ENCODE results near the gene SELENOW. TPM values are rescaled to one million over a fixed set of nuclear protein-coding genes. Genes with fewer than 3 reads are reported as not detected.
"Not testable (repeated sequence)": the region's sequence is repeated elsewhere in the genome, so short reads cannot be mapped to it uniquely, and the experiment has no call there.

SELENOW gene
- total RNA-seq, 1 donor from 2014 or later = 262 TPM

DNA sequence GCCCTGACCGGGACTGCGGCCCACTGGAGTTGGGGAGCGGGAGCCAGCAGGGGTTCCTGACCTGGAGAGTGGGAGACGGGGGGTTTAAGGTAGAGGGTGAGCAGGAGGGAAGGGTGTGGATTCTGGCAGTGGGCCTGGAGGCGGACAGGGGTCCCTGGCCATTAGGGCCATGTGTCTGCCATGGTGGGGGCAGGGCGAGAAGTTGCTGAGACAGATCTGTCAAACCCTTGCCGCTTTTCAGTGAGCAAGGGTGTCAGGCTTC, 12.2 kb upstream of the SELENOW start:
- intact Hi-C loops (cut with DNase I) = no loop called here
- Histone ChIP-seq H3K27me3 (no peaks in the 10 kb centered on the region), H3K36me3 (no peaks in the 10 kb centered on the region), H3K4me3 (no peak overlapping the region), H3K4me1 (peaks cover 3% of the 10 kb centered on the region), H3K27ac (no peak overlapping the region), H3K9me3 (no peaks in the 10 kb centered on the region)
- TF ChIP-seq, protein P1, sequence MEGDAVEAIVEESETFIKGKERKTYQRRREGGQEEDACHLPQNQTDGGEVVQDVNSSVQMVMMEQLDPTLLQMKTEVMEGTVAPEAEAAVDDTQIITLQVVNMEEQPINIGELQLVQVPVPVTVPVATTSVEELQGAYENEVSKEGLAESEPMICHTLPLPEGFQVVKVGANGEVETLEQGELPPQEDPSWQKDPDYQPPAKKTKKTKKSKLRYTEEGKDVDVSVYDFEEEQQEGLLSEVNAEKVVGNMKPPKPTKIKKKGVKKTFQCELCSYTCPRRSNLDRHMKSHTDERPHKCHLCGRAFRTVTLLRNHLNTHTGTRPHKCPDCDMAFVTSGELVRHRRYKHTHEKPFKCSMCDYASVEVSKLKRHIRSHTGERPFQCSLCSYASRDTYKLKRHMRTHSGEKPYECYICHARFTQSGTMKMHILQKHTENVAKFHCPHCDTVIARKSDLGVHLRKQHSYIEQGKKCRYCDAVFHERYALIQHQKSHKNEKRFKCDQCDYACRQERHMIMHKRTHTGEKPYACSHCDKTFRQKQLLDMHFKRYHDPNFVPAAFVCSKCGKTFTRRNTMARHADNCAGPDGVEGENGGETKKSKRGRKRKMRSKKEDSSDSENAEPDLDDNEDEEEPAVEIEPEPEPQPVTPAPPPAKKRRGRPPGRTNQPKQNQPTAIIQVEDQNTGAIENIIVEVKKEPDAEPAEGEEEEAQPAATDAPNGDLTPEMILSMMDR (IDR thresholded peaks at IDR 0.05) = no peak
- DNase-seq = no peak
- ATAC-seq = no peak

DNA sequence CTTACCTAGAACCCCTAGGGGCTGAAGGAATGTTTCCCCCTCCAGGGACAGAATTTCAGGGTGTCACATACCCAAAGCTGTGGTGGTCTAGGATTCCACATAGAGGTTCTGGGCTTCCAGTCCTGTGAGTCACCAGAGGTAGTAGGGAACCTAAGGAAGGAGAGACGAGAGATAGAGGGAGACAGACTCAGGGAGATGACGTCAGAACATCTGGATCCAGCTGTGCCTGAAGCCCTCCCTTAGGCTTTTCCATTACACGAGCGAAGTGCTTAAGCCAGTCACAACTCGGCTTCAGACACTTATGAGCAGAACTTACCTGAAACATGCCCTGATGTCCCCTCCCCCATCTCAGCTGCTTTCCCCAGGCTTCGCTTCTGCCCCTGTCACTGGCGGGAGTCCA, 11.8 kb upstream of the SELENOW start:
- H3K36me3 ChIP-seq = no peaks in the 10 kb centered on the region
- no peaks in the 10 kb centered on the region for H3K9me3 ChIP-seq
- ATAC-seq (no peak), DNase-seq (no peak)
- no peak overlapping the region for H3K27ac ChIP-seq
- TF ChIP-seq, protein P1 (IDR thresholded peaks at IDR 0.05) = no peak
- intact Hi-C loops (cut with DNase I) = no loop called here
- H3K4me1 ChIP-seq = peaks cover 3% of the 10 kb centered on the region
- H3K27me3 ChIP-seq = no peaks in the 10 kb centered on the region
- no peak overlapping the region for H3K4me3 ChIP-seq

DNA sequence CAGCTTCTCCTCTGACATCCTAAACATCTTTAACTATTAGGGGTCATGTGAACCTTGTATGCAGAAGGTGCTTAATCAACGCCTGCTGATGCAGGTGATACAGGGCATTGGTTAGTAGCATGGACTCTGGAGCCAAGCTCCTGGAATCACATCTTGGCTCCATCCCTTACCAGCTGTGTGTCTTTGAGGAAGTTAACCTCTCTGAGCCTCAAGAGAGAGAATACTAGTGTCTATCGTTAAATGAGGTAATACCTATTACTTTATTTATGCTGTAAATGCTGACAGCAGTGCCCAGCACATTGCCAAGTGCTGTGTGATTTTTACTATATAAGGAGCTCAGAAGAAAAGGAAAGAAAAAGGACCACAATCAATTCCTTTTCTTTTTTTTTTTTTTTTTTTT, 11.2 kb upstream of the SELENOW start:
- ATAC-seq (no peak), DNase-seq (no peak)
- H3K27ac ChIP-seq = no peak overlapping the region
- H3K4me1 ChIP-seq = peaks cover 3% of the 10 kb centered on the region
- no peaks in the 10 kb centered on the region for H3K9me3 ChIP-seq
- H3K27me3 ChIP-seq = no peaks in the 10 kb centered on the region
- intact Hi-C loops (cut with DNase I) = no loop called here
- H3K4me3 ChIP-seq = no peak overlapping the region
- no peaks in the 10 kb centered on the region for H3K36me3 ChIP-seq
- TF ChIP-seq, protein P1 (IDR thresholded peaks at IDR 0.05) = no peak

DNA sequence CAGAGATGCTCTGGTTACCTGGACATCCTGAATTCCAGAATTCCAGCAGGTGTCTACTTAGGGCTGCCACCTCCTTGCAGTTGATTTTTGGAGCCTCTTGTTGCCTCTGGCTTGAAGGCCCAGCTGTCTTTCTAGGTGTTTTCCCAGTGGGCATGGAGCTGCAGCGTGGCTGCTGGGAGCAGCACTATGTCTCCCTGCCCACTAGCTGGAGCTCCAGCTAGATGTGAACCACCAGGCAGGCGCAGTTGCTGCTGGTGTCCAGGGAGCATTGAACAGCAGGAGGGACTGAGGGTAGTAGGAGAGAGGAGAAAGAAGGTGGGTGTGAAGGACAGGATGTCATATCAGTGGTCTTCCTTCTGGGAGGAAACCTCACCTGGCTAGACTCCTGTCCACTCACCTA, 9.9 kb upstream of the SELENOW start:
- Histone ChIP-seq H3K4me1 (peaks cover 3% of the 10 kb centered on the region), H3K27ac (no peak overlapping the region), H3K4me3 (no peak overlapping the region), H3K36me3 (no peaks in the 10 kb centered on the region), H3K9me3 (no peaks in the 10 kb centered on the region), H3K27me3 (no peaks in the 10 kb centered on the region)
- intact Hi-C loops (cut with DNase I) = no loop called here
- DNase-seq (no peak), ATAC-seq (no peak)
- TF ChIP-seq, protein P1 (IDR thresholded peaks at IDR 0.05) = no peak

DNA sequence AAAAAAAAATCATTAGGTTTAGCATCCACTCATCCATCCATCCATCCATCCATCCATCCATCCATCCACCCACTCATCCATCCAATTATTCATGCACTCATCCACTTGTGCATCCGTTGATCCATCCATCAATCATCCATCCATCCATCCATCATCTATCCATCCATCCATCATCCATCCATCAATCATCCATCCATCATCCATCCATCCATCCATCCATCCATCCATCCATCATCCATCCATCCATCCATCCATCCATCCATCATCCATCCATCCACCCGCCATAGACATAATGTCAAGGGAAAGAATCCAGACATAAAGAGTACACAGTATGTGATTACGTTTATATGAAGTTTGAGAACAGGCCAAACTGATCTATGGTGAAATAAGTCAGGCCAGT, 9.0 kb upstream of the SELENOW start:
- TF ChIP-seq, protein P1 (IDR thresholded peaks at IDR 0.05) = no peak
- no peaks in the 10 kb centered on the region for H3K27me3 ChIP-seq
- no peak for DNase-seq
- H3K9me3 ChIP-seq = no peaks in the 10 kb centered on the region
- no peak overlapping the region for H3K27ac ChIP-seq
- no peak overlapping the region for H3K4me3 ChIP-seq
- no peaks in the 10 kb centered on the region for H3K36me3 ChIP-seq
- intact Hi-C loops (cut with DNase I) = no loop called here
- H3K4me1 ChIP-seq = peaks cover 3% of the 10 kb centered on the region
- no peak for ATAC-seq

DNA sequence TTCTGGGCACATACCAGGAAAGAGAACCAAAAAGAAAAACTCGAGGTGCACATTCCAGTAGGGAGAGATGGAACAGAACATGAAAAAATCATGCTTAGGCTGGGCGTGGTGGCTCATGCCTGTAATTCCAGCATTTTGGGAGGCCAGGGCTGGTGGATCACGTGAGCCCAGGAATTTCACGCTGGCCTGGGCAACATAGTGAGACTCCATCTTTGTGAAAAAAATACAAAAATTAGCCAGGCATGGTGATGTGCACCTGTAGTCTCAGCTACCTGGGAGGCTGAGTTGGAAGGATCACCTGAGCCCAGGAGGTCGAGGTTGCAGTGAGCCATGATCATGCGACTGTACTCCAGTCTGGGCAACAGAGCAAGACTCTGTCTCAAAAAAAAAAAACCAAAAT, 7.2 kb upstream of the SELENOW start:
- H3K9me3 ChIP-seq; H3K36me3 ChIP-seq; H3K27ac ChIP-seq; DNase-seq; H3K27me3 ChIP-seq; intact Hi-C loops (cut with DNase I); H3K4me1 ChIP-seq; H3K4me3 ChIP-seq; ATAC-seq: not testable (repeated sequence)

Measured in upper lobe of right lung (tissue), 1 donor.